HUES48 (cell line): ENCODE results near the gene STAT4.

Experiments
- H3K27ac ChIP-seq: one replicate; pipeline ENCODE4 v1.7.0; 2013; ENCODE audit warnings: low read depth, low read length, inconsistent platforms
- H3K27me3 ChIP-seq: 2 replicates; pipeline ENCODE4 v1.6.1; 2013; ENCODE audit warnings: mild to moderate bottlenecking, low read length; ENCODE audit not compliant: control insufficient read depth, insufficient read depth
- H3K36me3 ChIP-seq: 2 replicates; pipeline ENCODE4 v1.6.1; 2013; ENCODE audit warnings: low read length; ENCODE audit not compliant: control insufficient read depth, insufficient read depth
- H3K4me1 ChIP-seq: 2 replicates; pipeline ENCODE4 v1.6.1; 2013; ENCODE audit warnings: mild to moderate bottlenecking, low read length; ENCODE audit not compliant: control insufficient read depth, insufficient read depth
- H3K4me3 ChIP-seq: 2 replicates; pipeline ENCODE4 v1.5.1; 2013; ENCODE audit warnings: mild to moderate bottlenecking, low read depth, low read length
- H3K9ac ChIP-seq: 2 replicates; pipeline ENCODE4 v1.6.1; 2013; ENCODE audit warnings: mild to moderate bottlenecking, low read depth, low read length, moderate library complexity
- H3K9me3 ChIP-seq: 2 replicates; pipeline ENCODE4 v1.6.1; 2013; ENCODE audit warnings: low read length; ENCODE audit not compliant: control insufficient read depth, insufficient read depth

STAT4 gene, protein sequence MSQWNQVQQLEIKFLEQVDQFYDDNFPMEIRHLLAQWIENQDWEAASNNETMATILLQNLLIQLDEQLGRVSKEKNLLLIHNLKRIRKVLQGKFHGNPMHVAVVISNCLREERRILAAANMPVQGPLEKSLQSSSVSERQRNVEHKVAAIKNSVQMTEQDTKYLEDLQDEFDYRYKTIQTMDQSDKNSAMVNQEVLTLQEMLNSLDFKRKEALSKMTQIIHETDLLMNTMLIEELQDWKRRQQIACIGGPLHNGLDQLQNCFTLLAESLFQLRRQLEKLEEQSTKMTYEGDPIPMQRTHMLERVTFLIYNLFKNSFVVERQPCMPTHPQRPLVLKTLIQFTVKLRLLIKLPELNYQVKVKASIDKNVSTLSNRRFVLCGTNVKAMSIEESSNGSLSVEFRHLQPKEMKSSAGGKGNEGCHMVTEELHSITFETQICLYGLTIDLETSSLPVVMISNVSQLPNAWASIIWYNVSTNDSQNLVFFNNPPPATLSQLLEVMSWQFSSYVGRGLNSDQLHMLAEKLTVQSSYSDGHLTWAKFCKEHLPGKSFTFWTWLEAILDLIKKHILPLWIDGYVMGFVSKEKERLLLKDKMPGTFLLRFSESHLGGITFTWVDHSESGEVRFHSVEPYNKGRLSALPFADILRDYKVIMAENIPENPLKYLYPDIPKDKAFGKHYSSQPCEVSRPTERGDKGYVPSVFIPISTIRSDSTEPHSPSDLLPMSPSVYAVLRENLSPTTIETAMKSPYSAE

DNA sequence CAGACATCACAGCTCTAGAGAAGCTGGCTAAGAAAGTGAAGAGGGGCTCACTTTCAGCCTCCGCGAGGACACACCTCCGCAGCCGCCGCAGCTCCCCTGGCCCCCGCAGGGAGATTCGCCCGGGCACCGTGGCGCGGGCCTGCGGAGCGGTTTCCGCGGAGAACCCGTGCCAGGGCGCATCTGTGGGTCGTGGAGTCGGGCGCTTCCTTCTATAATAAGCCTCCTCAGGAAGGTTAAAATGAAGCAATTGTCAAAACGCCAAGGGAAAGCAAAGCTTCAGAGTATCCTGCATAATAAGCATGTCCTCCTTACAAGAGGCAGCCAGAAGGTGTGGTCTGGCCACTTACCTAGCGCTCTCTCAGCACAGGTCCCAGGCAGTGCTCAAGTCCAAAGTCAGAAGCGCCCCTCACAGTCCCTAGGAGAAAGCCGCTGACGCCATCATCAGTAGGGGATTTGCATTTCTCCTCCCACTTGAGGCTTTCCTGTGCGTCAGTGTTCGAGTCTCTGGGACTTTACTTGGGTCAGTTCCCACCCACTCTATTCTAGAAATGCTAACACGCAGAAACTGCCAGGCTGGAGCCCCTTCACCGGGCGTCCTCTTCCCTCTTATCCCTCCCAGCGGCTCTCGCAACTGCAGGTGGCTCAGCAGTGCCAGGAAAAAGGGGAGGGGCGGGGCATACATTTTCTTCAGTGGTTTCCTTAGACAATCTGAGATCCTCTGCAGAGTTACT is at the start of gene STAT4:
TSS of gene STAT4 (minus strand) at position 395 of the 731 bp plus-strand sequence. CDS start 2,791 bp downstream, outside the sequence.
- Histone ChIP-seq H3K9me3 (no peaks in the 10 kb centered on the region), H3K4me3 (peak within 1 kb of the TSS; percentile 63), H3K9ac (no peak within 1 kb of the TSS), H3K27ac (no peak within 1 kb of the TSS), H3K27me3 (peaks cover 17% of the 10 kb centered on the region), H3K36me3 (no peaks in the 10 kb centered on the region), H3K4me1 (peaks cover 8% of the 10 kb centered on the region; the same call in 1 of the 2 replicates)

DNA sequence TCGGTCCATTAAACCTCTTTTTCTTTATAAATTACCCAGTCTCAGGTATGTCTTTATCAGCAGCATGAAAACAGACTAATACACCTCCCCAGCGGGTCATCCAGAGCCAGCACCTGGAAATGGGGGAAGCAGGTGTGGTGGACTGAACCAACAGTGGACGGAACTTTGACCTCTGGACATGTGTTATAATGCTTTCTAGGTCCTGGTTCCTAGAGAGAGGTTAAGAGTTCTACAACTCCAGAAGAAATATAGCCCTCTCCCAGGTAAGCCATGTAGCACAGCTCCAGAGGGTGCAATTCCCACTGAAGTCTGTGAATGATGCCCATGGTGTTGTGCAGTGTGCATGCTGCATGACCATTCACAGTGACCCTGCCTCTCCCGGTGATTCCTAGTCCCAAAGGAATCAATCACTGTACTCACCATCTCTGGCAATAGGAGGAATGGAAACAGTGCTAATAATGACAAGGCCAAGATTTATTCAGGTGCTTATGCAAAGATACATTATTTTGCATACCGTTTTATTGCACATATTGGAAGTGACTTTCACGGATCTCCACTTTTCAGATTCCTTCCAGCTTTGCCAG is 49.2 kb upstream of the STAT4 start:
- no peak overlapping the region for H3K27ac ChIP-seq
- H3K27me3 ChIP-seq = no peaks in the 10 kb centered on the region

DNA sequence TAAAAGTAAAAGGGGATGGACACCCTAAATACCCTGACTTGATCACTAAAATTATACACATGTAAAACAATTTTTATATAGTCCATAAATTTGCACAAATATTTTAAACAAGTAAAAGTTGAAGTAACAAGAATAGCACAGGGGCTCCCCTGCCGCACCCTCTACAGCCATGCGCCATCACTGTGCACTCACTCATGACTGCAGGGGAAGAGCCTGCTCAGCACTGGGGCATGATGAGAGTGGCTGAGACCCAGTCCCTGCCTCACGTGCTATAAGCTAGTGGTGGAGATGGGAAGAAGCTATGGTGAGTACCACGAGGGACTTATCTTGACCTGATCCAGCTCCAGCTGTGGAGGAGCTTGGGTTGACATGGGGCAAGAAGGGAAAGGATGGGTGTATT is 47.5 kb upstream of the STAT4 start:
- Histone ChIP-seq H3K27me3 (no peaks in the 10 kb centered on the region), H3K4me3 (no peak overlapping the region), H3K36me3 (no peaks in the 10 kb centered on the region), H3K9me3 (no peaks in the 10 kb centered on the region), H3K27ac (no peak overlapping the region), H3K4me1 (no peaks in the 10 kb centered on the region), H3K9ac (no peak overlapping the region)

More for the DNA sequence above, 49.2 kb upstream of the STAT4 start:
- no peaks in the 10 kb centered on the region for H3K4me1 ChIP-seq
- H3K36me3 ChIP-seq = no peaks in the 10 kb centered on the region
- no peaks in the 10 kb centered on the region for H3K9me3 ChIP-seq
- no peak overlapping the region for H3K9ac ChIP-seq
- no peak overlapping the region for H3K4me3 ChIP-seq

DNA sequence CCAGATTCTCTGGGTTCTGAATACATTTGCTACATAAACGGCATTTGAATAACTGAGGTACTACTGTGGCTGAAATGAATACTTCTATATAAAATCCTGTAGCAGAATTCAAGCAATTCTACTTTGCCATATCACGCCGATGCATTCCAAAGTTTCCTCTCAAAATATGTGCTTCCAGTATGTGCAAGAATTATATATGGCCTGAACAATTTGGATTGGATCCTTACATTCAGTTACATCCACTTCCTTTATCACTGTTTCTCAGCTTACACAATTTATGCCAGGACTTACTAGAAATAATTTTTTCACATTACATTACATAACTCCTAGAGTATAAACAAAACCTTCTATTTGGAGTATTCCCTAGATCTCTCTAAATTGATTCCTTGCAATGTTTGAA is 46.3 kb upstream of the STAT4 start:
- Histone ChIP-seq H3K4me3 (no peak overlapping the region), H3K9me3 (no peaks in the 10 kb centered on the region), H3K9ac (no peak overlapping the region), H3K27ac (no peak overlapping the region), H3K4me1 (no peaks in the 10 kb centered on the region), H3K36me3 (no peaks in the 10 kb centered on the region), H3K27me3 (no peaks in the 10 kb centered on the region)

DNA sequence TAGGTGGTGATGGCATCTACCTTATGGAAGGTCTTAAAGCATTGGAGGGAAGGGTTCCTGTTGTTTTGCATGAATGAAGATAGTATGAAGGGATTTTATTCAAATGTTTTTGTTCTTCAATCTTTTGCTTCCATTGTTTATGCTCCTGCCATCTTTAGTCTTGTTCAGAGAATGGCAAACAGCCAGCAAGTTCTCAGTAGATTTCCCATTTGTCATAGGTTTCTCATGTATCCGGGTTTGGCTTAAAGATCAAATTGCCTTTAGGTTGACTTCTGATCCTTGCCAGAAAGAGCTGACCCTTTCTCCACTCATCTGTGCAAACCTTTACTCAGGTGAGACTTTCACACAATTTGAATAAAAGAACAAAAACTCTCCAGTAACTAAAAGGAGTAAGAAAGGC is 44.2 kb upstream of the STAT4 start:
- Histone ChIP-seq H3K4me3 (no peak overlapping the region), H3K4me1 (no peaks in the 10 kb centered on the region), H3K36me3 (no peaks in the 10 kb centered on the region), H3K27ac (no peak overlapping the region), H3K9ac (no peak overlapping the region), H3K9me3 (no peaks in the 10 kb centered on the region), H3K27me3 (no peaks in the 10 kb centered on the region)

DNA sequence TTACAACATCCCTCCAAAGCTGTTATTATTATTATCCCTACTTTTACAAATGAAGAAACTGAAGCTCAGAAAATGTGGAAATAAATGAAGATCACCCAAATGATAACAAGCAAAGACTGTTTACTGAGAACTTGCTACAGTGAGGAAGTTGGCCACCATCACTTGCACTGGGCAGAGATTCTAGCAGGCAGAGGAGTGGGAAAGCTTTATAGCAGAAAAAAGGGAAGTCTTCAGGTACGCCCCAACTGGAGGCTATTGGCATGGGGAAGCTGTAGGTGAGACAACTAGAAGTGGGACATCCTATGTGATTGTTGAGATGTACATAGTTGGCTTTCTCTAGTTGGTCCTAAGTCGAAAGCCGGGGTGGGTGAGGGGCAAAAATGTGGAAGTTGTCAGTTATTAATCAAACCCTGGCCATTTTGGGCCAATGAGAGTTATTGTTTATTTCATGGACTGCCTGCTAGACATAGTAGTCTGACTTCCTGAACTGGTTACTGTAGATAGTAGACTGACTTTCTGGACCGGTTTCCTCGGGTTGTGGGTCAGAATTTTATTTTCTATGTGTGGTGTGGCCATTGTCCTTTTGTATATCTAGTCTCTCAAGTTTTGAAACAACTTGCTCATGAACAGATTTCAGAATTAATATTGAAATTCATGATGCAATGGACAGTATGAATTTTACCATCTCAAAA is 40.2 kb upstream of the STAT4 start:
- Histone ChIP-seq H3K9ac (no peak overlapping the region), H3K27ac (no peak overlapping the region), H3K4me1 (no peaks in the 10 kb centered on the region), H3K27me3 (no peaks in the 10 kb centered on the region), H3K4me3 (no peak overlapping the region), H3K9me3 (no peaks in the 10 kb centered on the region), H3K36me3 (no peaks in the 10 kb centered on the region)

DNA sequence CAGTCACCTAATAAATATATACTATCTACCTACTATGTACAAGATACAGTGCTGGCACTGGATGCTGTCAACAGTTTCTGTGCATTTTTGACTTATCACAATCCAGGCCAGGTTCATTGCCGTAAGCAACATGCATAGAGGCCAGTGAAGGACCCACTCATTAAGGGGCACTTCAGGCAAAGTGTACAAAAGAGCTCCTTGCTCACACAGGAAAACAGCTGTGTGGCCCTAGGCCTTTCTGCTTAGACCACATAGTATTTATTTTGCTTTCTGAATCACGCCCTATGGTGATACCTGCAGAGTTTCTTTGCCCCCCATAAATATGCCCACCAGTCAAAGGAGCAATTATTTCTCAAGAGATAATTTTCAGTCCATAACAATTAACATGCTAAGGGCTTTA is 39.6 kb upstream of the STAT4 start:
- Histone ChIP-seq H3K4me3 (no peak overlapping the region), H3K9ac (no peak overlapping the region), H3K27ac (no peak overlapping the region), H3K9me3 (no peaks in the 10 kb centered on the region), H3K36me3 (no peaks in the 10 kb centered on the region), H3K4me1 (no peaks in the 10 kb centered on the region), H3K27me3 (no peaks in the 10 kb centered on the region)

DNA sequence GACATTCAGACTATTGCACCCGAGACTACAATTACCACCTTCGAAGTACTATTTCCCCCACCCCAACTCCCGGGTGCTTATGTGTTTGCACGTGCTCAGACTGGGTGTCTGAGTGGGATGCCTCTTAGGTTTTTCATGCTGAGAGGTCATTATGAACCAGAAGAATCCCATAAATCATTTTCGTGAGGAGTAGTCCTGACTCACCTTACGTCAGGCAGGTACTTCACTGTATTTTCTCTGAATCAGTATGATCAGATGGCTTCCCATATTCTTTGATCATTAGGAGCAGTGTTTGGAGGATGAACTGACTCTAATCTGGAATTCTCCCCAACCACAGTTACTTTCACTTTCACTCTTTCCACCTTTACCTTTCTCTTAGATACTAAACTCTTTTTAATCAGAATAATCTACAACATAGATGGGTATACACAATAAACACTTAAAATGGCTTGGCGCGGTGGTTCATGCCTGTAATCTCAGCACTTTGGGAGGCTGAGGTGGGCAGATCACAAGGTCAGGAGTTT is 38.4 kb upstream of the STAT4 start:
- Histone ChIP-seq H3K9me3 (no peaks in the 10 kb centered on the region), H3K36me3 (no peaks in the 10 kb centered on the region), H3K4me1 (no peaks in the 10 kb centered on the region), H3K27ac (no peak overlapping the region), H3K27me3 (no peaks in the 10 kb centered on the region), H3K4me3 (no peak overlapping the region), H3K9ac (no peak overlapping the region)

DNA sequence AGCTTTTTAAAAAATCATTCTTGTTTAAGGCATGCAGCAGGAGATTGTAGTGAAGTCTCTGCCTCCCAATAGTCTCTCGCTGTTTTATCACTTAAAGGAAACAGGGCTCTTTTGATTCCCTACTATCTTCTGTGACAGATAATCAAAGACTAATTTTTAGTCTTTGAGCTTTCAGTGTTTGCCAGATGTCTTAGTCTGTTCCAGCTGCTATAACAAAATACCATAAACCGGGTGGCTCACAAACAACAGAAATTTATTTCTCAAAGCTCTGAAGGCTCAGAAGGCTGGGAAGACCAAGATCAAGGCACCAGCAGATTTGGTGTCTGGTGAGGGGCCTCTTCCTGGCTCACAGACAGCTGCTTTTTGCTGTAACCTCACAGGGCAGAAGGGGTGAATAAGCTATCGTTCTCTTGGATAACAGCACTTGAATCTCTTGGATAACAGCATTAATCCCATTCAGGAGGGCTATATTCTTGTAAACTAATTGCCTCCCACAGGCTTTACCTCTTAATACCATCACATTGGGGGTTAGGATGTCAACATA is 37.8 kb upstream of the STAT4 start:
- Histone ChIP-seq H3K27ac (no peak overlapping the region), H3K9me3 (no peaks in the 10 kb centered on the region), H3K4me3 (no peak overlapping the region), H3K9ac (no peak overlapping the region), H3K36me3 (no peaks in the 10 kb centered on the region), H3K27me3 (no peaks in the 10 kb centered on the region), H3K4me1 (no peaks in the 10 kb centered on the region)
